ENCODE results near the gene CBY3.
"Not testable (repeated sequence)": the region's sequence is repeated elsewhere in the genome, so short reads cannot be mapped to it uniquely, and the experiment has no call there.

- TF ChIP-seq, protein P1, sequence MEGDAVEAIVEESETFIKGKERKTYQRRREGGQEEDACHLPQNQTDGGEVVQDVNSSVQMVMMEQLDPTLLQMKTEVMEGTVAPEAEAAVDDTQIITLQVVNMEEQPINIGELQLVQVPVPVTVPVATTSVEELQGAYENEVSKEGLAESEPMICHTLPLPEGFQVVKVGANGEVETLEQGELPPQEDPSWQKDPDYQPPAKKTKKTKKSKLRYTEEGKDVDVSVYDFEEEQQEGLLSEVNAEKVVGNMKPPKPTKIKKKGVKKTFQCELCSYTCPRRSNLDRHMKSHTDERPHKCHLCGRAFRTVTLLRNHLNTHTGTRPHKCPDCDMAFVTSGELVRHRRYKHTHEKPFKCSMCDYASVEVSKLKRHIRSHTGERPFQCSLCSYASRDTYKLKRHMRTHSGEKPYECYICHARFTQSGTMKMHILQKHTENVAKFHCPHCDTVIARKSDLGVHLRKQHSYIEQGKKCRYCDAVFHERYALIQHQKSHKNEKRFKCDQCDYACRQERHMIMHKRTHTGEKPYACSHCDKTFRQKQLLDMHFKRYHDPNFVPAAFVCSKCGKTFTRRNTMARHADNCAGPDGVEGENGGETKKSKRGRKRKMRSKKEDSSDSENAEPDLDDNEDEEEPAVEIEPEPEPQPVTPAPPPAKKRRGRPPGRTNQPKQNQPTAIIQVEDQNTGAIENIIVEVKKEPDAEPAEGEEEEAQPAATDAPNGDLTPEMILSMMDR (IDR thresholded peaks at IDR 0.05), result not testable (repeated sequence)
- TF ChIP-seq POLR2A (IDR thresholded peaks at IDR 0.05), result not testable (repeated sequence)
Measured at GRCh38 chr5:179639296-179639695, 41.5 kb downstream of the CBY3 start.
